ENCODE measurements around the gene NLN. TPM values are rescaled to one million over a fixed set of nuclear protein-coding genes. Genes with fewer than 3 reads are reported as not detected.
"Not testable (repeated sequence)": the region's sequence is repeated elsewhere in the genome, so short reads cannot be mapped to it uniquely, and the experiment has no call there.

The NLN gene
- 31.1 TPM for polyA plus RNA-seq (2013, experiment 1 of 2; ENCODE audit: insufficient read length)
- 34.7 TPM for polyA plus RNA-seq (2013, experiment 2 of 2; ENCODE audit: insufficient read length)

GRCh38 chr5:65721720-65722574 lies at the start of gene NLN, which contains the start of gene SGTB:
TSS of gene NLN (plus strand) at chr5:65722205. CDS start at chr5:65722374, 169 bp downstream.
TSS of gene SGTB (minus strand) at chr5:65722109. CDS start at chr5:65720807, 1,302 bp downstream.
- peak; percentile 85 for DNase-seq

- peak; percentile 32 for DNase-seq
These were observed 49.2 kb upstream of the NLN start for GRCh38 chr5:65672796-65673195.

- no peak for DNase-seq
These were observed 47.3 kb upstream of the NLN start for GRCh38 chr5:65674749-65675148.

- DNase-seq, result not testable (repeated sequence)
These were observed 45.9 kb upstream of the NLN start for GRCh38 chr5:65676056-65676455.

GRCh38 chr5:65682148-65682547 lies 39.9 kb upstream of the NLN start:
- DNase-seq, result no peak

- no peak for DNase-seq
These were observed 28.9 kb upstream of the NLN start for GRCh38 chr5:65693121-65693520.

- no peak for DNase-seq
These were observed 26.7 kb upstream of the NLN start for GRCh38 chr5:65695162-65695755.

GRCh38 chr5:65695896-65696295 lies 26.1 kb upstream of the NLN start:
- no peak for DNase-seq

GRCh38 chr5:65696892-65697291 lies 25.1 kb upstream of the NLN start:
- DNase-seq, result peak; percentile 30

- no peak for DNase-seq
These were observed 22.7 kb upstream of the NLN start for GRCh38 chr5:65699338-65699737.

- DNase-seq, result no peak
These were observed 20.0 kb upstream of the NLN start for GRCh38 chr5:65702036-65702435.

GRCh38 chr5:65704621-65705239 lies 17.3 kb upstream of the NLN start:
- DNase-seq, result no peak

- DNase-seq, result no peak
These were observed 14.3 kb upstream of the NLN start for GRCh38 chr5:65707663-65708062.

- no peak for DNase-seq
These were observed 13.9 kb upstream of the NLN start for GRCh38 chr5:65708145-65708544.

GRCh38 chr5:65718576-65719310 lies 3.3 kb upstream of the NLN start:
- no peak for DNase-seq

- peak; percentile 72 for DNase-seq
These were observed 820 bp upstream of the NLN start for GRCh38 chr5:65721050-65721719.

- peak; percentile 69 for DNase-seq
These were observed 784 bp downstream of the NLN start for GRCh38 chr5:65722575-65723403.

GRCh38 chr5:65727491-65728156 lies 5.6 kb downstream of the NLN start:
- DNase-seq, result no peak

- peak; percentile 39 for DNase-seq
These were observed 6.2 kb downstream of the NLN start for GRCh38 chr5:65728218-65728617.

- DNase-seq, result no peak
These were observed 8.9 kb downstream of the NLN start for GRCh38 chr5:65730910-65731309.
